HepG2 (cell line): ENCODE data around the gene SHMT1. TPM values are rescaled to one million over a fixed set of nuclear protein-coding genes. Genes with fewer than 3 reads are reported as not detected.

Experiments used
- ATAC-seq: fragments of 200-7000 bp; cut with Tn5 transposase; 3 replicates; pipeline ENCODE4 v1.9.1; 2020; ENCODE audit warnings: mild to moderate bottlenecking, moderate library complexity
- BruUV-seq: library from RNA; stranded (reverse); fragments of 400-500 nt; replicated peaks from 2 replicates; lab custom pipeline; 2021; lab: Mats Ljungman, UMichigan
- CTCF ChIA-PET: fragments of 300-600 bp; formaldehyde crosslinking; extraction: SDS; loops from one replicate; lab custom pipeline; 2021; ENCODE audit warnings: low total read pairs, inconsistent platforms, low intra/inter-chr PET ratio; lab: Yijun Ruan, JAX
- POLR2A ChIA-PET: fragments of 350-600 bp; sonication (Branson Sonifier 250); formaldehyde crosslinking; loops from one replicate; lab custom pipeline; 2020; ENCODE audit warnings: antibody characterized with exemption, inconsistent platforms; lab: Yijun Ruan, JAX
- DNase-seq: peaks from one replicate; pipeline ENCODE4 v3.0.0-alpha.2; 2015; ENCODE audit warnings: low spot score
- FAIRE-seq: peaks from 3 replicates; lab custom pipeline; 2011; peaks lifted over from hg19 to GRCh38; lab: Jason Lieb, UNC
- H2AFZ ChIP-seq: one replicate; pipeline ENCODE4 v1.6.1; 2011; ENCODE audit warnings: low read length, inconsistent platforms
- H3K27ac ChIP-seq: fragments of 300-600 bp; 3 replicates; pipeline ENCODE4 v1.8.0; 2011; ENCODE audit warnings: mixed run types, mild to moderate bottlenecking, mixed read lengths, low read length, inconsistent platforms; ENCODE audit not compliant: insufficient read depth; ENCODE audit errors: extremely low read length
- H3K27me3 ChIP-seq, 2 experiments: fragments of 200-600 bp in 1 of 2; 2 replicates in 1 of 2; 3 replicates in 1 of 2; pipeline versions ENCODE4 v1.6.0 to v1.8.0; 2011; ENCODE audit warnings: low read length in 2 of 2, mild to moderate bottlenecking in 2 of 2, moderate library complexity in 2 of 2, inconsistent platforms in 1 of 2; ENCODE audit not compliant: insufficient read depth in 2 of 2, control insufficient read depth in 1 of 2
- H3K36me3 ChIP-seq, 2 experiments: fragments of 200-600 bp in 1 of 2; replicated peaks in 1 of 2; 2 replicates in 1 of 2; 3 replicates in 1 of 2; pipeline versions ENCODE4 v1.5.1 to v1.8.0; 2011; ENCODE audit warnings: low read length in 2 of 2, inconsistent platforms in 1 of 2; ENCODE audit not compliant: insufficient read depth in 2 of 2, control insufficient read depth in 1 of 2
- H3K4me1 ChIP-seq: 2 replicates; pipeline ENCODE4 v1.5.1; 2012; ENCODE audit warnings: low read length, inconsistent platforms; ENCODE audit not compliant: insufficient read depth
- H3K4me2 ChIP-seq: 2 replicates; pipeline ENCODE4 v1.6.0; 2011; ENCODE audit warnings: low read depth, low read length, inconsistent platforms
- H3K4me3 ChIP-seq, 3 experiments: fragments of 200-600 bp in 1 of 3; sonication (generic), shearing (Covaris generic) in 1 of 3; replicated peaks in 1 of 3; 2 replicates each; pipeline ENCODE4 v1.5.1; 2011 to 2016; ENCODE audit warnings: low read length in 3 of 3, inconsistent platforms in 2 of 3, low read depth in 2 of 3, mild to moderate bottlenecking in 2 of 3, control low read depth in 1 of 3, mixed read lengths in 1 of 3; ENCODE audit not compliant: insufficient read depth in 1 of 3
- H3K79me2 ChIP-seq: one replicate; pipeline ENCODE4 v1.6.1; 2011; ENCODE audit warnings: low read length, inconsistent platforms; ENCODE audit not compliant: insufficient read depth
- H3K9ac ChIP-seq: 2 replicates; pipeline ENCODE4 v1.6.0; 2011; ENCODE audit warnings: mild to moderate bottlenecking, low read depth, low read length, inconsistent platforms; ENCODE audit not compliant: insufficient read depth
- H3K9me3 ChIP-seq: 2 replicates; pipeline ENCODE4 v1.5.1; 2012; ENCODE audit warnings: mild to moderate bottlenecking, low read length
- H4K20me1 ChIP-seq: 2 replicates; pipeline ENCODE4 v1.6.0; 2011; ENCODE audit warnings: inconsistent platforms, mild to moderate bottlenecking, low read length, moderate library complexity; ENCODE audit not compliant: insufficient read depth
- ATF6 ChIP-seq: sonication (generic); formaldehyde crosslinking; conservative IDR thresholded peaks from 2 replicates; pipeline ENCODE4 v1.4.0; 2020; ENCODE audit warnings: missing genetic modification reagents
- BCLAF1 ChIP-seq: fragments of 450-650 bp; IDR thresholded peaks from 2 replicates; pipeline ENCODE4 v1.6.1; 2017; ENCODE audit warnings: mild to moderate bottlenecking
- CHD2 ChIP-seq: IDR thresholded peaks from 2 replicates; pipeline ENCODE4 v1.6.1; 2011; ENCODE audit warnings: low read depth, low read length, improper control_type of control experiment
- GATAD1 ChIP-seq: IDR thresholded peaks from 2 replicates; pipeline ENCODE4 v1.6.1; 2016; ENCODE audit warnings: missing genetic modification reagents, missing compliant biosample characterization
- PHF8 ChIP-seq: sonication (generic); formaldehyde crosslinking; IDR thresholded peaks from 2 replicates; pipeline ENCODE4 v1.5.0; 2020; ENCODE audit warnings: missing genetic modification reagents
- PRDM15 ChIP-seq: sonication (generic); formaldehyde crosslinking; IDR thresholded peaks from 2 replicates; pipeline ENCODE4 v1.4.0; 2020; ENCODE audit warnings: missing genetic modification reagents
- U2AF1 ChIP-seq: fragments of 200-400 bp; formaldehyde crosslinking; optimal IDR thresholded peaks from 2 replicates; pipeline ENCODE3; 2017; ENCODE audit warnings: mild to moderate bottlenecking, low read depth, low read length
- ZFP41 ChIP-seq: sonication (generic); formaldehyde crosslinking; IDR thresholded peaks from 2 replicates; pipeline ENCODE4 v1.4.0; 2020; ENCODE audit warnings: mild to moderate bottlenecking, missing genetic modification reagents, borderline replicate concordance
- ZNF512B ChIP-seq: sonication (generic); formaldehyde crosslinking; IDR thresholded peaks from 2 replicates; pipeline ENCODE4 v1.5.1; 2020; ENCODE audit warnings: missing genetic modification reagents, mild to moderate bottlenecking, borderline replicate concordance
- ZNF709 ChIP-seq: sonication (generic); formaldehyde crosslinking; IDR thresholded peaks from 2 replicates; pipeline ENCODE4 v1.5.0; 2020; ENCODE audit warnings: mild to moderate bottlenecking, missing genetic modification reagents
- WGBS: methylation state at CpG from one replicate; pipeline ENCODE4 v1.1.6; 2017; ENCODE audit warnings: low lambda C conversion rate; 5-methylcytosine and 5-hydroxymethylcytosine counted together
- in situ Hi-C: cut with HindIII; loops from 2 replicates; pipeline ENCODE4 v1.10.0; 2017; ENCODE audit warnings: low pct_unique_long_range_greater_than_20kb; ENCODE audit not compliant: extremely low pct_ligation_motif_present
- intact Hi-C: fragments of 100-400 bp; cut with micrococcal nuclease; formaldehyde crosslinking; loops from one replicate; pipeline ENCODE4 v1.10.0; 2022; ENCODE audit not compliant: unreplicated experiment
- polyA plus RNA-seq, 8 experiments: library from polyadenylated mRNA; depleted of rRNA in 3 of 8; stranded (reverse) in 7 of 8; unstranded in 1 of 8; fragments of >200 nt; fragmentation: Illumina TruSeq in 4 of 8; extraction: Trizol in 4 of 8; gene quantifications; 2 replicates each; pipeline versions ENCODE4 v1.2.1 to v1.2.3, GENCODE V29; 2011 to 2016; ENCODE audit warnings: low read depth in 4 of 8, missing spikeins in 1 of 8, mixed read lengths in 1 of 8; ENCODE audit not compliant: insufficient read depth in 1 of 8
- total RNA-seq, 5 experiments: library from RNA; depleted of rRNA; stranded (reverse); fragments of >200 nt; fragmentation: Illumina TruSeq; extraction: Trizol; gene quantifications; 2 replicates each; pipeline ENCODE4 v1.2.3, GENCODE V29; 2016; ENCODE audit warnings: low read depth in 1 of 5

SHMT1 gene
- total and polyA plus RNA-seq, 2 of the 13 experiments (the other 11 are each of a cell fraction or from before 2014, with no cell fraction given), result 21.3 to 48.8 TPM

- TF ChIP-seq PRDM15 (CRISPR knock-in tag) (0 out of 2 replicates have a peak, but pooled peaks have one; percentile 15), GATAD1 (no peak), PHF8 (CRISPR knock-in tag) (no peak), BCLAF1 (no peak), CHD2 (no peak)
Measured at GRCh38 chr17:18314059-18314730, 49.2 kb downstream of the SHMT1 start (continued).

- no peak for FAIRE-seq
- intact Hi-C loops (no loop called here), in situ Hi-C loops (no loop called here)
- no peak for DNase-seq
- Histone ChIP-seq H3K36me3 (peaks cover 19 to 51% of the 10 kb centered on the region in 2 experiments), H2AFZ (no peak overlapping the region), H3K79me2 (peaks cover 37% of the 10 kb centered on the region), H3K27ac (no peak overlapping the region), H3K9ac (no peak overlapping the region), H3K4me2 (no peak overlapping the region), H4K20me1 (no peaks in the 10 kb centered on the region), H3K4me1 (peaks cover 22% of the 10 kb centered on the region), H3K27me3 (no peaks in the 10 kb centered on the region; a peak in 1 of 5 replicates), H3K9me3 (no peaks in the 10 kb centered on the region), H3K4me3 (no peak overlapping the region)
- CTCF ChIA-PET, result no interaction called here
- ATAC-seq, result no peak
- POLR2A ChIA-PET, result no interaction called here
- WGBS, result 96% methylated on average over 4 of the region's 4 CpGs
- no TSS peak for BruUV-seq
- TF ChIP-seq ATF6 (no peak), ZNF512B (CRISPR knock-in tag) (no peak), ZNF709 (CRISPR knock-in tag) (no peak), U2AF1 (no peak), ZFP41 (CRISPR knock-in tag) (no peak)
Measured at GRCh38 chr17:18309202-18309601, 54.1 kb downstream of the SHMT1 start.
